Measurements from ENCODE around the gene GAMT. TPM values are rescaled to one million over a fixed set of nuclear protein-coding genes. Genes with fewer than 3 reads are reported as not detected.

The GAMT gene
- total RNA-seq, 4 donors from 2014 or later, result 43.8 to 120 (median 94.4) TPM

- peaks cover 0 to 25% (median 0%) of the 10 kb centered on the region in 3 donors for H3K36me3 ChIP-seq
- no peak for DNase-seq (ENCODE audit: low spot score in 2 of 2)
- WGBS, 2 donors, result 92 to 94% methylated on average over 12 to 15 of the region's 15 CpGs
- H3K4me1 ChIP-seq, result peaks cover 0 to 64% (median 28%) of the 10 kb centered on the region in 4 donors
- H3K4me3 ChIP-seq, result peak overlapping the region in 1 of 4 donors; percentile 59
- peak overlapping the region in 2 of 4 donors; percentile 55 to 80 for H3K27ac ChIP-seq
- TF ChIP-seq, protein P1, sequence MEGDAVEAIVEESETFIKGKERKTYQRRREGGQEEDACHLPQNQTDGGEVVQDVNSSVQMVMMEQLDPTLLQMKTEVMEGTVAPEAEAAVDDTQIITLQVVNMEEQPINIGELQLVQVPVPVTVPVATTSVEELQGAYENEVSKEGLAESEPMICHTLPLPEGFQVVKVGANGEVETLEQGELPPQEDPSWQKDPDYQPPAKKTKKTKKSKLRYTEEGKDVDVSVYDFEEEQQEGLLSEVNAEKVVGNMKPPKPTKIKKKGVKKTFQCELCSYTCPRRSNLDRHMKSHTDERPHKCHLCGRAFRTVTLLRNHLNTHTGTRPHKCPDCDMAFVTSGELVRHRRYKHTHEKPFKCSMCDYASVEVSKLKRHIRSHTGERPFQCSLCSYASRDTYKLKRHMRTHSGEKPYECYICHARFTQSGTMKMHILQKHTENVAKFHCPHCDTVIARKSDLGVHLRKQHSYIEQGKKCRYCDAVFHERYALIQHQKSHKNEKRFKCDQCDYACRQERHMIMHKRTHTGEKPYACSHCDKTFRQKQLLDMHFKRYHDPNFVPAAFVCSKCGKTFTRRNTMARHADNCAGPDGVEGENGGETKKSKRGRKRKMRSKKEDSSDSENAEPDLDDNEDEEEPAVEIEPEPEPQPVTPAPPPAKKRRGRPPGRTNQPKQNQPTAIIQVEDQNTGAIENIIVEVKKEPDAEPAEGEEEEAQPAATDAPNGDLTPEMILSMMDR (IDR thresholded peaks at IDR 0.05), result no peak
- H3K27me3 ChIP-seq, result no peaks in the 10 kb centered on the region
- H3K9me3 ChIP-seq, result no peaks in the 10 kb centered on the region
Observed at GRCh38 chr19:1399745-1400144, 1.6 kb downstream of the GAMT start.

- Histone ChIP-seq H3K4me1 (peaks cover 0 to 64% (median 28%) of the 10 kb centered on the region in 4 donors), H3K36me3 (peaks cover 0 to 31% (median 0%) of the 10 kb centered on the region in 3 donors), H3K27me3 (no peaks in the 10 kb centered on the region), H3K9me3 (no peaks in the 10 kb centered on the region), H3K4me3 (no peak overlapping the region), H3K27ac (peak overlapping the region in 1 of 4 donors; percentile 80)
- 69 to 91% methylated on average over 2 to 7 of the region's 19 CpGs for WGBS, 2 donors
- DNase-seq (ENCODE audit: low spot score in 2 of 2), result no peak
- TF ChIP-seq EP300 (IDR thresholded peaks at IDR 0.05) (no peak), POLR2A (IDR thresholded peaks at IDR 0.05) (no peak)
- TF ChIP-seq, protein P1 (IDR thresholded peaks at IDR 0.05), result no peak
Observed at GRCh38 chr19:1399079-1399478, 2.3 kb downstream of the GAMT start.

- H3K27me3 ChIP-seq, result no peaks in the 10 kb centered on the region
- no peak for DNase-seq (ENCODE audit: low spot score in 2 of 2)
- no peak overlapping the region for H3K4me3 ChIP-seq
- 91% methylated on average over 9 of the region's 9 CpGs for WGBS, 2 donors
- H3K27ac ChIP-seq, result peak overlapping the region in 1 of 4 donors; percentile 22
- H3K4me1 ChIP-seq, result peaks cover 0 to 57% (median 28%) of the 10 kb centered on the region in 4 donors
- TF ChIP-seq POLR2A (IDR thresholded peaks at IDR 0.05) (no peak), EP300 (IDR thresholded peaks at IDR 0.05) (no peak)
- TF ChIP-seq, protein P1 (IDR thresholded peaks at IDR 0.05), result no peak
- H3K36me3 ChIP-seq, result peaks cover under 1 to 44% (median 6%) of the 10 kb centered on the region in 3 donors
- no peaks in the 10 kb centered on the region for H3K9me3 ChIP-seq
Observed at GRCh38 chr19:1397838-1398237, 3.5 kb downstream of the GAMT start.

DNA sequence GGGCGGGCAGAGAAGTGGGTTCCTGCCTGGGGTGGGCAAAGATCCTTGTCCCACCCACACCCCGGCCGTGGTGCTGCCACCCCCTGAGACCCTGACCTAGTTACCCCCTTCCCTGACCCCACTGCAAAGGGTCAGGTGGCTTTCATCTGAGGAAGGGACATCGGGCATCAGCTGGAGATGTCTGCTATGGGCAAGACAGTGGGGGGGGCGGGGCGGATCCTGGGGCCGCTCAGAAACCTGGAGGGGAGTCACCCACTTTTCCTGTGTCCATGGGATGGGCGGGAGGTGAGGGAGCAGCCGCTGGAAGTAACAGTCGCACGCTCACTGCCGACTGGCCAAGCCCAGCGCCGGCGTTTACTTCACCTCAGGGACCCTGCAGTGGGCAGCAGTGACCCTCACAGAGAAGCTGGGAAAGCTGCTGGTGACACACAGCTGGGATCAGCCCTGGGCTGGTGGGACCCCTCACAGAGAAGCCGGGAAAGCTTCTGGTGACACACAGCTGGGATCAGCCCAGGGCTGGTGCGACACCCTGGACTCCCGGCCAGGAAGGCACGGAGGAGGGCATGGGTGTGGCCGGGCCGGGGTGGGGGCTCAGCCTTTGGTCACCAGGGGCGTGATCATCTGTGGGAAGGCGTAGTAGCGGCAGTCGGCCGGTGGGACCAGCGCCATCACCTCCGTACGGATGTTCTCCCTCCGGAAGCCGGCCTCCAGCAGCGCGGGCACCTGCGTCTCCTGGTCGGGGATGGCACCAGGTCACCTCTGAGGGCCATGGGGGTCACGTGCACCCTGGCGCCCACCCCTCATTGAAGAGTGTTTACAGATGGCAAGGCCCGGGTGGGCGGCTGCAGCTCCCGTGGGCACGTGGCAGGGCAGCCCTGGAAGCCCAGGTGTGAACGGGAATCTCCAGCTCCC, 4.3 kb downstream of the GAMT start:
- TF ChIP-seq POLR2A (IDR thresholded peaks at IDR 0.05) (no peak), EP300 (IDR thresholded peaks at IDR 0.05) (no peak)
- TF ChIP-seq, protein P1 (IDR thresholded peaks at IDR 0.05), result no peak
- no peak for DNase-seq (ENCODE audit: low spot score in 2 of 2)
- Histone ChIP-seq H3K9me3 (no peaks in the 10 kb centered on the region), H3K4me3 (no peak overlapping the region), H3K27me3 (no peaks in the 10 kb centered on the region), H3K4me1 (peaks cover 0 to 49% (median 24%) of the 10 kb centered on the region in 4 donors), H3K27ac (peak overlapping the region in 2 of 4 donors; percentile 36 to 59), H3K36me3 (peaks cover 2 to 52% (median 7%) of the 10 kb centered on the region in 3 donors)
- WGBS, 2 donors, result 70 to 76% methylated on average over 21 to 28 of the region's 42 CpGs
